ENCODE measurements around the gene CRMP1. TPM values are rescaled to one million over a fixed set of nuclear protein-coding genes. Genes with fewer than 3 reads are reported as not detected.

Gene CRMP1
- total RNA-seq, 1 experiment from 2014 or later: not detected

DNA sequence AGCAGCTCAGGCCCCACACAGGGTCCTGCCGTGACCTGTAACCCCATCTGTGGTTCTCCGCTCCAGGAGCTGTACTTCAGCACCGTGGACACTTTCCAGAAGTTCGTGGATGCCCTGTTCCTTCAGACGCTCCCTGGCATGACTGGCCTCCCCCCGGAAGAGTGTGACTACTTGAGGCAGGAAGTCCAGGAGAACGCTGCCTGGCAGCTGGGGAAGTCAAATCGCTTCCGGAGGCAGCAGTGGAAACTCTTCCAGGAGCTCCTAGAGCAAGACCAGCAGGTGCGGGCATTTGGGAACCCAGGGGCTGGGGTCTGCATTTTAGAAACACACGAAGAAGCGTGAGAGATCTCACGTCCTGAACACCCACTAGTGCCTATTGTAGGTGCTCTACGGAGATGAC lies 109.4 kb downstream of the CRMP1 start:
- CTCF ChIA-PET: no interaction called here
- Histone ChIP-seq H3K27ac (no peak overlapping the region), H2AFZ (no peak overlapping the region), H3K79me2 (ENCODE audit: low read depth) (no peaks in the 10 kb centered on the region), H3K36me3 (ENCODE audit: low read depth) (no peaks in the 10 kb centered on the region), H3K4me3 (no peak overlapping the region), H3K4me1 (replicated peaks; ENCODE audit: insufficient read depth) (peaks cover 9% of the 10 kb centered on the region), H3K9me3 (ENCODE audit: insufficient read depth, low read depth) (no peaks in the 10 kb centered on the region), H3K9me2 (ENCODE audit: insufficient read depth) (no peaks in the 10 kb centered on the region), H3K27me3 (ENCODE audit: insufficient read depth, low read depth) (no peaks in the 10 kb centered on the region), H4K20me1 (ENCODE audit: insufficient read depth) (no peaks in the 10 kb centered on the region), H3F3A (ENCODE audit: insufficient read depth, low read depth) (peaks cover 6% of the 10 kb centered on the region; the same call in 1 of the 2 replicates), H3K4me2 (no peak overlapping the region)
- TF ChIP-seq, protein P1, sequence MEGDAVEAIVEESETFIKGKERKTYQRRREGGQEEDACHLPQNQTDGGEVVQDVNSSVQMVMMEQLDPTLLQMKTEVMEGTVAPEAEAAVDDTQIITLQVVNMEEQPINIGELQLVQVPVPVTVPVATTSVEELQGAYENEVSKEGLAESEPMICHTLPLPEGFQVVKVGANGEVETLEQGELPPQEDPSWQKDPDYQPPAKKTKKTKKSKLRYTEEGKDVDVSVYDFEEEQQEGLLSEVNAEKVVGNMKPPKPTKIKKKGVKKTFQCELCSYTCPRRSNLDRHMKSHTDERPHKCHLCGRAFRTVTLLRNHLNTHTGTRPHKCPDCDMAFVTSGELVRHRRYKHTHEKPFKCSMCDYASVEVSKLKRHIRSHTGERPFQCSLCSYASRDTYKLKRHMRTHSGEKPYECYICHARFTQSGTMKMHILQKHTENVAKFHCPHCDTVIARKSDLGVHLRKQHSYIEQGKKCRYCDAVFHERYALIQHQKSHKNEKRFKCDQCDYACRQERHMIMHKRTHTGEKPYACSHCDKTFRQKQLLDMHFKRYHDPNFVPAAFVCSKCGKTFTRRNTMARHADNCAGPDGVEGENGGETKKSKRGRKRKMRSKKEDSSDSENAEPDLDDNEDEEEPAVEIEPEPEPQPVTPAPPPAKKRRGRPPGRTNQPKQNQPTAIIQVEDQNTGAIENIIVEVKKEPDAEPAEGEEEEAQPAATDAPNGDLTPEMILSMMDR (conservative IDR thresholded peaks at IDR 0.05): no peak
- TF ChIP-seq EZH2 (IDR thresholded peaks at IDR 0.05; ENCODE audit: low read depth): no peak
- intact Hi-C loops (cut with micrococcal nuclease; ENCODE audit: unreplicated experiment): no loop called here
- no TSS peak for BruUV-seq (replicated peaks)
- DNase-seq: no peak
- POLR2A ChIA-PET (ENCODE audit: unreplicated experiment): no interaction called here

DNA sequence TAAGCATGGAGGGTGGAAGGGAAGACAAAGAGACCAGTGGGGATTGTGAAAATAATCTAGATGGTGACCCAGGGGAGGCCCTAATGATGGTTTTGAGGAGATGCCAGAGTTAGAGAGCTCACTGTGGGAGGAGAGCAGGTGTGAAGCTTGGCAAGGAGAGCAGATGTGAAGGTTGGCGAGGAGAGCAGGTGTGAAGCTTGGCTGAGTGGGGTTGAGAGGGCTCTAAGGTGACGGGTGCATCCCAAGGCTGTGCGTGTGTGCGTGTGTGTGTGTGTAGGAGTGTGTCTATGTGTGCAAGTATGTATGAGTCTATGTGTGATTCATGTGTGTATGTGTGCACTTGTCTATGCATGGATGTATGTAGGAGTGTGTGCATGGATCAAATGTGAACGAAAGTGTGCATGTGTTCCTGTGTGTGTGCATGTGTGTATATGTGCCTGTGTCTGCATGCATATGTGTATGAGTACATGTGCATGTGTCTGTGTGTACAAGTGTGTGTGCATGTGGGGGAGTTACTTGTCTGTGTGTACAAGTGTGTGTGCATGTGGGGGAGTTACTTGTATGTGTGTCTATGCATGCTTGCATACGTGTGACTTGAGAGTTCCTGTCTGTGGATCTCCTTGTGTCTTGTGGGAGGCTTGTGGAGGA lies 109.9 kb downstream of the CRMP1 start:
- peaks cover 9% of the 10 kb centered on the region for H3K4me1 ChIP-seq (replicated peaks; ENCODE audit: insufficient read depth)
- H2AFZ ChIP-seq: no peak overlapping the region
- H3K36me3 ChIP-seq (ENCODE audit: low read depth): no peaks in the 10 kb centered on the region
- H3K4me3 ChIP-seq: no peak overlapping the region
- H3K79me2 ChIP-seq (ENCODE audit: low read depth): no peaks in the 10 kb centered on the region
- H4K20me1 ChIP-seq (ENCODE audit: insufficient read depth): no peaks in the 10 kb centered on the region
- no peaks in the 10 kb centered on the region for H3K27me3 ChIP-seq (ENCODE audit: insufficient read depth, low read depth)
- no peaks in the 10 kb centered on the region for H3K9me2 ChIP-seq (ENCODE audit: insufficient read depth)
- no peak overlapping the region for H3K4me2 ChIP-seq
- POLR2A ChIA-PET (ENCODE audit: unreplicated experiment): no interaction called here
- no peaks in the 10 kb centered on the region for H3K9me3 ChIP-seq (ENCODE audit: insufficient read depth, low read depth)
- CTCF ChIA-PET: no interaction called here
- no peak for DNase-seq
- no peak for TF ChIP-seq EZH2 (IDR thresholded peaks at IDR 0.05; ENCODE audit: low read depth)
- TF ChIP-seq, protein P1 (conservative IDR thresholded peaks at IDR 0.05): no peak
- BruUV-seq (replicated peaks): no TSS peak
- H3K27ac ChIP-seq: no peak overlapping the region
- peaks cover 6% of the 10 kb centered on the region; the same call in 1 of the 2 replicates for H3F3A ChIP-seq (ENCODE audit: insufficient read depth, low read depth)
- intact Hi-C loops (cut with micrococcal nuclease; ENCODE audit: unreplicated experiment): no loop called here

DNA sequence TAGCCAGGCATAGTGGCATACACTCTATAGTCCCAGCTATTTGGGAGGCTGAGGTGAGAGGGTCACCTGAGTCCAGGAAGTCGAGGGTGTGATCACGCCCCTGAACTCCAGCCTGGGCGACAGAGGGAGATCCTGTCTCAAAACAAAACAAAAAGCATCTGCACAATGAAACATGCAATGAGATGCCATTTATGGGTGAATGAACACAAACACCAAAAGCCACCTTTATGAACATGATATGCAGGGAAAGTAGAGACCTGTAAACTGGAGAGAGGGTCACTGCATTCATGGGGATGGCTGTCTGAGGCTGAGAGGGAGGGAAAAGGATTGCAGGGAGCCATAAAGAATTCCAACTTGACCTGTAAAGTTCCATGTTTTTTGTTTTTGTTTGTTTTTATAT lies 111.2 kb downstream of the CRMP1 start:
- ChIA-PET CTCF (interaction anchor here (0.6 kb wide), 2 partner anchors 160 to 1256 kb away, joined by 5 to 9 read pairs; no protein-coding TSS in a partner anchor), POLR2A (ENCODE audit: unreplicated experiment) (no interaction called here)
- intact Hi-C loops (cut with micrococcal nuclease; ENCODE audit: unreplicated experiment): no loop called here
- Histone ChIP-seq H3K27ac (no peak overlapping the region), H3K4me3 (no peak overlapping the region), H3K4me2 (no peak overlapping the region), H3K36me3 (ENCODE audit: low read depth) (no peaks in the 10 kb centered on the region), H2AFZ (no peak overlapping the region), H3K9me2 (ENCODE audit: insufficient read depth) (no peaks in the 10 kb centered on the region), H4K20me1 (ENCODE audit: insufficient read depth) (no peaks in the 10 kb centered on the region), H3K9me3 (ENCODE audit: insufficient read depth, low read depth) (no peaks in the 10 kb centered on the region), H3K4me1 (replicated peaks; ENCODE audit: insufficient read depth) (peaks cover 9% of the 10 kb centered on the region), H3F3A (ENCODE audit: insufficient read depth, low read depth) (peaks cover 3% of the 10 kb centered on the region; the same call in 1 of the 2 replicates), H3K79me2 (ENCODE audit: low read depth) (no peaks in the 10 kb centered on the region), H3K27me3 (ENCODE audit: insufficient read depth, low read depth) (no peaks in the 10 kb centered on the region)
- no peak for DNase-seq
- no peak for TF ChIP-seq EZH2 (IDR thresholded peaks at IDR 0.05; ENCODE audit: low read depth)
- TF ChIP-seq, protein P1 (conservative IDR thresholded peaks at IDR 0.05): no peak
- BruUV-seq (replicated peaks): no TSS peak

Data from PC-9 (cell line).